NCI-H774 (cell line): ENCODE measurements around the gene MYL9.

Experiments used
- DNase-seq: peaks from one replicate; lab custom pipeline; 2025; lab: John Stamatoyannopoulos, UW

MYL9 gene

GRCh38 chr20:36526521-36527011 lies 14.8 kb upstream of the MYL9 start:
- DNase-seq: no peak

- DNase-seq: no peak
Measured at GRCh38 chr20:36527331-36528125, 13.8 kb upstream of the MYL9 start.

DNA sequence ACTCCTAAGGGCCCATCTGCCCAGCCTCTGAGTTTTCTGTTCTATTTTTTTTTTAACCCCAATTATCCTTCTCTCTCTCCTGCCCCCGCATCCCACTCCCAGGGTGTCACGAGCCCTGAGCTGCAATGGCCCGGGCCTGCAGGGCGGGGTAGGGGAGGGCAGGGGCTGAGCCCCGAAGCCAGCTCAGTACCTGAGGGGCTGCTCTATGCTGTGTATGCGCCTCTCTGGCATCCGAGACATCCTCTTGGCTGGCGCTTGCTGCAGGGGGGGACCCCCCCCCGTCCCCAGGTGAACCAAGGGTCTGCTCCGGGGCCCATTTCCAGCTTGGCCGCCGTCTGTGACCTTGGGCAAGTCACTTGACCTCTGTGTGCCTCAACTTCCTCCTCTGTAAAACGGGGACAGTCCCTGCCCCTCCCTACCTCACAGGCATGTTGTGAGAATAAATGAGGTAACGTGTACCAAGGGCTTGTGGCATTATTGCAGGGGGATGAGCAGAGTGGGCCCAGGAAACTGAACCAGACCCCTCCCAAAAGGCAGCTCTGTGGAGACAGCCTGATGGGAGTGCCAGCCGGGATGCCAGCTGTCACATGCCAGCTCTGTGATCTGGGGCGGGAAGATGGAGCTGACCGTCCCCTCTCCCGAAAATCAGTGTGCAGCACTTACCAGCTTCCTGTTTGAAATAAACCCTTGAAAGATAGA lies 13.0 kb upstream of the MYL9 start:
- DNase-seq: no peak

GRCh38 chr20:36528875-36529417 lies 12.4 kb upstream of the MYL9 start:
- no peak for DNase-seq

GRCh38 chr20:36532388-36532787 lies 8.9 kb upstream of the MYL9 start:
- no peak for DNase-seq

GRCh38 chr20:36532822-36533221 lies 8.5 kb upstream of the MYL9 start:
- no peak for DNase-seq

DNA sequence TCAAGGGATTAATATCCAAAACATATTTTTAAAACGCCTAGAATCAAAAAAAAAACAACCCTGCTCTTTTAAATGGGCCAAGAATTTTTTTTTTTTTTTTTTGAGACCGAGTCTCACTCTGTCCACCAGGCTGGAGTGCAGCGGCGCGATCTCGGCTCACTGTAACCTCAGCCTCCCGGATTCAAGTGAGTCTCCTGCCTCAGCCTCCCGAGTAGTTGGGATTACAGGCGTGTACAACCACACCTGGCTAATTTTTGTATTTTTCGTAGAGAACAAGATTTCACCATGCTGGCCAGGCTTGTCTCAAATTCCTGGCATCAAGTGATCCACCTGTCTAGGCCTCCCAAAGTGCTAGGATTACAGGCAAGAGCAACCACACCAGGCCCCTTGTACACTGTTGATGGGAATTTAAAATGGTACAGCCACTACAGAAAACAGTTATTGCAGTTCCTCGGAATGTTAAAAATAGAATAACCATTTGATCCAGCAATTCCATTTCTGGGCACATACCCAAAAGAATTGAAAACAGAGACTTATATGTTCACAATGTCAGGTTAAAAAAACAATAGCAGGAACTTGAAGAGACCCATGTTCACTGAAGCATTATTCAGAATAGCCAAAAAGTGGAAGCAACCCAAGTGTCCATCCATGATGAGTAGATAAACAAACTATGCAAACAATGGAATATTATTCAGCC lies 3.1 kb upstream of the MYL9 start:
- no peak for DNase-seq

- no peak for DNase-seq
Measured at GRCh38 chr20:36540551-36541211, 638 bp upstream of the MYL9 start.

DNA sequence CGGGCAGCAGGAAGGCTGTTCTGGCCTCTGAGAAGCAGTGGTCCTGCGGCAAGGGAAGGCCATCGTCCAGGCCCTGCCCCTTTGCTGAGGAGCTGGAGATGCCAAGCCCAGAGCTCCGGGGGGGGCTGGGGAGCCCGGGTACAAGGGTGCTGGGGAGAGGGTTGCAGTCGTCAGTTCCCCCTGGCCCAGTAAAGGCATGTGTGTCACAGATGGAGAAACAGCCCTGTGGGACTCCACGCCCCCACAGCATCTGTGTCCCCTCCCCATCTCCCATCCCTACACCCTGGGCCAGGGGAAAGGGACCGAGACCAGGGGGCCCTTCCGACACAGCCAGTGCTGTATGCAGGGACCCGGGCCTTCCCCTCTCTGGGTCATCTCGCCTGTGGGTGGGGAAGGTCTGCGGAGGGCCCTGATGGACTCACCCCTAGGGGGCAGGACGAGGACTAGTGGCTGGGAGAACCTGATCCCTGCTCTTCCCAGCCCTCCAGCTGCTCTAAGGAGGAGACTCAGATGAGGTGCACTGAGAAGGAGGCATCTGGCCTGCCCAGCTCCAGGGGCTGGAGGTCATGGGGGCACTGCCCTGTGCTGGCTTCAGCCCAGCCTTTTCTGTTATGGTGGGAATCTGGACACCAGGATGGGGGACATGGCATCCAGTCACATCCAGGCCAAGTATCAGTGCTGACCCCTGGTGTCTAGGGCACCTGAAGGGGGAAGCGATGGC lies 609 bp downstream of the MYL9 start:
- no peak for DNase-seq

DNA sequence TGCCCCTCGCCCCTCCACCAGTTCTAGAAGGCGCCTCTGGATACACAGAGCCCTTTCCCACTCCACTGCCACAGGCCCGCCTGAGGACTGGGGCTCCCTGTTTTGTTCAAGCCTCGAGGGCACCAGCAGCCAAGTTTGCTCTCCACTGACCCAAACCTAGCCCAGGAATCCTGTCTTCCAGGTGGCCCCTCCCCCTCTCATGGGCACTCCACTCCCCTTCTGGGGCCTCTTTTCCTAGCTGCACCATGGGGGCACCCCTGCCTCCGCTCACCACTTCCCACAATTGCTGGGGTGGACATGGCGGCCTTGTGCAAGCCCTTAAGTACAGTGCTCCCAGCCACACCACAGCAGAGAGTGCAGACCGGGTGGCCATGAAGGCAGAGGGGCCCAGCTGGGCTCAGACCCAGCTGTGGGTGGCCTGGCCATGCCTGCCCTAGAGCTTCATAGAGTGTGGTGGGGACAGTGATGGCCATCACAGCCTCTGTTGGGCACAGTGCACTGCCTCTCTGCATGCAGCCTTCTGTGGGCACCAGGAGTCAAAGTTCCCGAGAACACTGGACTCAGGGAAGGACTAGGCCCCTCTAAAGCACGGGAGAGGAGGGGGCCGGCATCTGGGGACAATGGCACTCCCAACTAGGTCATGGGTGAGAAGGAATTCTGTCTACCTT lies 1.3 kb downstream of the MYL9 start:
- no peak for DNase-seq

- no peak for DNase-seq
Measured at GRCh38 chr20:36543184-36544133, 2.1 kb downstream of the MYL9 start.

GRCh38 chr20:36544134-36545018 lies 3.1 kb downstream of the MYL9 start:
- no peak for DNase-seq

- DNase-seq: no peak
Measured at GRCh38 chr20:36546111-36546736, 4.9 kb downstream of the MYL9 start.

DNA sequence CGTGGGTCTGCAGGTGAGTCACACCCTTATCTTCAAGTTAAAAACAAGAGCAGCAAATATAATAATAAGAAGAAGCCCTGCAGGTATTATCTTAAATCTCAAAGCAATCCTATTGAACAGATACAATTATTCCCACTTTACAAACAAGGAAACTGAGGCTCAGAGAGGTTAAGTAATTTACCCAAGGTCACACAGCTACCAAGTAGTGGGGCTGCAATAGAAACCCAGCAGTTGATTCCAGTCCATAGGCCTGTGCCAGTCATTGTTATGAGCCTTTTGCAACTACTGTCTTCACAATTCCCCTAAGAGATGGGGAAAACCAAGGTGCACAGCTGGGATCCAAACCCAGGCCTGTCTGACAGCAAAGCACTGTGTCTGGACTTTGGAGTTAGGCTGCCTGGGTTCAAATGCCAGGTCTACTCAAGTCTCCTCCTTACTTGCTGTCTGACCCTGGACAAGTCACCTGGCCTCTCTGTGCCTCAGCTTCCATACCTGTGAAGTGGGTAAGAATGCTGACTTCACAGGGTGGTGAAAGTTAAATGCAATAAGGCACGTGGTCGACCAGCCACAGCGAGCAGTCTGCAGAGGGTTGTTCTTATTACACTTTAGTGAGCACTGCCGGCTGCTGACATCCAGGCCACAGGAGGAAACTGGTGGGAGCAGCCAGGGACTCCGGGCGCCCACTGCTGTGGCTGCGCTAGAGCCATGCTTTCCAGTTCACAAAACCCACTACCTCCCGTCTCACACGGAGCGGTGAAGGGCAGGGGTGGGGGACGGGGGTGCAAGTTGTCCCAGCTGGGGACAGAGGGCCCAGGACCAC lies 6.1 kb downstream of the MYL9 start:
- no peak for DNase-seq

GRCh38 chr20:36548006-36548315 lies 6.6 kb downstream of the MYL9 start:
- DNase-seq: no peak

DNA sequence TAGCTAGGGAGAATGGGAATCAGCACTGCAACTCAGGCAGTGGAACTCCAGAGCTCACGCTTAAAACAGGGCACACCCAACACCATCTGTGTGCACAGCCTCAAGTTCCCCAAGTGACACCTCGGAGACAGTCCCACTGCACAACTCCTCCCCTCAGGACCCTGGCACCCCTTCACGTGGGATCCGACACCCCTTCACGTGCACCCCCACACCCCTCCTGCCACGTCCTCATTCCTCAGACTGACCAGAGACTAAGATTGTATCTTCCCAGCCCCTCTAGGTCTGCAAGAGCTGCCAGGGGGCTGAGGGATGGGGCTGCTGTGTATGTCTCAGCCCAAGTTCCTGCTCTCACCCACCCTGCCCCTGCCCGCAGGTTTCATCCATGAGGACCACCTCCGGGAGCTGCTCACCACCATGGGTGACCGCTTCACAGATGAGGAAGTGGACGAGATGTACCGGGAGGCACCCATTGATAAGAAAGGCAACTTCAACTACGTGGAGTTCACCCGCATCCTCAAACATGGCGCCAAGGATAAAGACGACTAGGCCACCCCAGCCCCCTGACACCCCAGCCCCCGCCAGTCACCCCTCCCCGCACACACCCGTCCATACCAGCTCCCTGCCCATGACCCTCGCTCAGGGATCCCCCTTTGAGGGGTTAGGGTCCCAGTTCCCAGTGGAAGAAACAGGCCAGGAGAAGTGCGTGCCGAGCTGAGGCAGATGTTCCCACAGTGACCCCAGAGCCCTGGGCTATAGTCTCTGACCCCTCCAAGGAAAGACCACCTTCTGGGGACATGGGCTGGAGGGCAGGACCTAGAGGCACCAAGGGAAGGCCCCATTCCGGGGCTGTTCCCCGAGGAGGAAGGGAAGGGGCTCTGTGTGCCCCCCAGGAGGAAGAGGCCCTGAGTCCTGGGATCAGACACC lies 7.6 kb downstream of the MYL9 start:
- DNase-seq: no peak
